SK-N-SH (cell line): ENCODE results near the gene PTGR3. TPM values are rescaled to one million over a fixed set of nuclear protein-coding genes. Genes with fewer than 3 reads are reported as not detected.

ENCODE experiments used
- CTCF ChIA-PET: fragments of 300-600, 350-600 bp; formaldehyde crosslinking; extraction: SDS; loops from one replicate; lab custom pipeline; 2021; lab: Yijun Ruan, JAX
- POLR2A ChIA-PET: fragments of 350-600 bp; sonication (Branson Sonifier 250); formaldehyde crosslinking; extraction: SDS; loops from one replicate; lab custom pipeline; 2020; ENCODE audit warnings: antibody characterized with exemption, inconsistent platforms; lab: Yijun Ruan, JAX
- DNase-seq: peaks from one replicate; pipeline ENCODE4 v3.0.0; 2012
- H2AFZ ChIP-seq: fragments of 200-600 bp; sonication (generic); 2 replicates; pipeline ENCODE4 v1.8.1; 2016; ENCODE audit warnings: antibody characterized with exemption, mild to moderate bottlenecking, low read depth
- H3F3A ChIP-seq: fragments of 200-600 bp; sonication (generic); replicated peaks from 2 replicates; pipeline ENCODE3; 2016; ENCODE audit warnings: antibody characterized with exemption, mild to moderate bottlenecking; ENCODE audit not compliant: insufficient read depth
- H3K27ac ChIP-seq, 2 experiments: fragments of 200-500 bp in 1 of 2; fragments of 200-600 bp in 1 of 2; sonication (Bioruptor generic) in 1 of 2; sonication (generic), shearing (Covaris generic) in 1 of 2; 2 replicates each; pipeline versions ENCODE4 v1.5.1 to v1.6.1; 2014 to 2016; ENCODE audit warnings: low read depth in 2 of 2, inconsistent platforms in 1 of 2, low read length in 1 of 2, mild to moderate bottlenecking in 1 of 2, mixed read lengths in 1 of 2
- H3K27me3 ChIP-seq: fragments of 200-600 bp; sonication (generic), shearing (Covaris generic); 2 replicates; pipeline ENCODE4 v1.6.1; 2016; ENCODE audit warnings: mixed run types; ENCODE audit not compliant: insufficient read depth
- H3K36me3 ChIP-seq, 2 experiments: fragments of 200-500 bp in 1 of 2; fragments of 200-600 bp in 1 of 2; sonication (Bioruptor generic) in 1 of 2; sonication (generic) in 1 of 2; replicated peaks in 1 of 2; 2 replicates each; pipeline versions ENCODE3 to v1.5.1; 2014 to 2016; ENCODE audit warnings: low read length in 1 of 2, mild to moderate bottlenecking in 1 of 2; ENCODE audit not compliant: insufficient read depth in 2 of 2, control insufficient read depth in 1 of 2
- H3K4me1 ChIP-seq, 2 experiments: fragments of 200-500 bp in 1 of 2; fragments of 200-600 bp in 1 of 2; sonication (Bioruptor generic) in 1 of 2; sonication (generic), shearing (Covaris generic) in 1 of 2; 2 replicates each; pipeline versions ENCODE4 v1.5.1 to v1.6.1; 2014 to 2016; ENCODE audit warnings: low read depth in 1 of 2, low read length in 1 of 2, mixed run types in 1 of 2; ENCODE audit not compliant: insufficient read depth in 2 of 2, control insufficient read depth in 1 of 2
- H3K4me2 ChIP-seq: fragments of 200-600 bp; sonication (generic), shearing (Covaris generic); 2 replicates; pipeline ENCODE4 v1.6.1; 2017; ENCODE audit warnings: mixed run types
- H3K4me3 ChIP-seq, 2 experiments: fragments of 200-500 bp in 1 of 2; fragments of 200-600 bp in 1 of 2; sonication (Bioruptor generic) in 1 of 2; sonication (generic), shearing (Covaris generic) in 1 of 2; 2 replicates each; pipeline versions ENCODE4 v1.5.1 to v1.8.1; 2014 to 2016; ENCODE audit warnings: low read depth in 2 of 2, inconsistent platforms in 1 of 2, low read length in 1 of 2, mild to moderate bottlenecking in 1 of 2, mixed read lengths in 1 of 2, moderate library complexity in 1 of 2
- H3K79me2 ChIP-seq: fragments of 200-600 bp; sonication (generic); 2 replicates; pipeline ENCODE4 v1.8.1; 2017; ENCODE audit warnings: mild to moderate bottlenecking; ENCODE audit not compliant: insufficient read depth
- H3K9ac ChIP-seq: fragments of 200-600 bp; sonication (generic); 2 replicates; pipeline ENCODE4 v1.6.1; 2017; ENCODE audit warnings: mixed run types
- H3K9me2 ChIP-seq: fragments of 200-600 bp; sonication (generic); 2 replicates; pipeline ENCODE4 v1.6.1; 2017; ENCODE audit warnings: mixed run types
- H3K9me3 ChIP-seq: fragments of 200-600 bp; sonication (generic); 2 replicates; pipeline ENCODE4 v1.6.1; 2017; ENCODE audit warnings: mixed run types, mild to moderate bottlenecking, moderate library complexity
- H4K20me1 ChIP-seq: fragments of 200-600 bp; sonication (generic); 2 replicates; pipeline ENCODE4 v1.6.1; 2017; ENCODE audit warnings: mild to moderate bottlenecking, mixed run types; ENCODE audit not compliant: insufficient read depth
- CHD2 ChIP-seq: fragments of 150-350 bp; IDR thresholded peaks from 2 replicates; pipeline ENCODE4 v1.6.1; 2018; ENCODE audit warnings: low read length; ENCODE audit not compliant: partially characterized antibody
- EZH2phosphoT487 ChIP-seq: fragments of 200-600 bp; sonication (generic); IDR thresholded peaks from 2 replicates; pipeline ENCODE4 v1.6.1; 2017; ENCODE audit warnings: low read depth, mixed run types, mild to moderate bottlenecking, antibody characterized with exemption, moderate library complexity, borderline replicate concordance
- IRF3 ChIP-seq: fragments of 150-350 bp; IDR thresholded peaks from 2 replicates; pipeline ENCODE4 v1.6.1; 2016; ENCODE audit warnings: mild to moderate bottlenecking, low read depth, low read length
- JUND ChIP-seq: IDR thresholded peaks from 2 replicates; pipeline ENCODE4 v1.4.0; 2012
- RAD21 ChIP-seq: IDR thresholded peaks from 2 replicates; pipeline ENCODE4 v1.6.1; 2012; ENCODE audit warnings: mild to moderate bottlenecking, low read length
- REST ChIP-seq: IDR thresholded peaks from 2 replicates; pipeline ENCODE4 v1.6.1; 2012; ENCODE audit warnings: mild to moderate bottlenecking, low read depth, low read length, moderate library complexity
- SMC3 ChIP-seq: IDR thresholded peaks from 2 replicates; pipeline ENCODE4 v1.6.1; 2012; ENCODE audit warnings: low read depth, low read length, improper control_type of control experiment
- USF1 ChIP-seq: IDR thresholded peaks from 2 replicates; pipeline ENCODE4 v1.4.0; 2012; ENCODE audit warnings: low read depth, borderline replicate concordance
- ZBTB33 ChIP-seq: IDR thresholded peaks from 2 replicates; pipeline ENCODE4 v1.4.0; 2012; ENCODE audit warnings: low read depth, borderline replicate concordance
- WGBS: methylation state at CpG from one replicate; pipeline ENCODE4 v1.1.6; 2017; ENCODE audit warnings: low lambda C conversion rate; 5-methylcytosine and 5-hydroxymethylcytosine counted together
- polyA plus RNA-seq, 3 experiments: library from polyadenylated mRNA; depleted of rRNA; stranded (reverse); fragments of >200 nt; gene quantifications; 2 replicates each; pipeline ENCODE4 v1.2.3, GENCODE V29; 2012

The PTGR3 gene
- polyA plus RNA-seq, 1 of the 3 experiments (the other 2 are of a cell fraction): 20.7 TPM

- TF ChIP-seq ZBTB33: no peak
- no peak for TF ChIP-seq USF1
- no peak for TF ChIP-seq EZH2phosphoT487
- TF ChIP-seq REST: no peak
- no peak for TF ChIP-seq RAD21
Measured at GRCh38 chr18:75207310-75208154, 1.4 kb downstream of the PTGR3 start (continued).

- POLR2A ChIA-PET: no interaction called here
- Histone ChIP-seq H3K4me1 (peaks cover 20 to 48% of the 10 kb centered on the region in 2 experiments), H3K79me2 (peaks cover 59% of the 10 kb centered on the region), H3K9me3 (no peaks in the 10 kb centered on the region), H3K27me3 (no peaks in the 10 kb centered on the region), H3K36me3 (peaks cover under 1 to 4% of the 10 kb centered on the region in 2 experiments), H3F3A (peaks cover 16% of the 10 kb centered on the region), H3K4me3 (peak overlapping the region; percentile 90 to 98), H3K4me2 (peak overlapping the region; percentile 83), H2AFZ (no peak overlapping the region), H3K9ac (peak overlapping the region; percentile 84; the same call in 1 of the 2 replicates), H4K20me1 (peaks cover 11% of the 10 kb centered on the region), H3K27ac (no peak overlapping the region; a peak in 1 of 4 replicates), H3K9me2 (no peaks in the 10 kb centered on the region)
- no peak for TF ChIP-seq IRF3
- no peak for TF ChIP-seq JUND
- no peak for TF ChIP-seq CHD2
- no peak for TF ChIP-seq SMC3
- WGBS: 93% methylated on average over 14 of the region's 14 CpGs
- CTCF ChIA-PET: no interaction called here
- no peak for DNase-seq
Measured at GRCh38 chr18:75206452-75207309, 2.3 kb downstream of the PTGR3 start.
